Neural progenitor cell (in vitro differentiated cells): ENCODE results near the gene ZAR1L. TPM values are rescaled to one million over a fixed set of nuclear protein-coding genes. Genes with fewer than 3 reads are reported as not detected.

ENCODE experiments used
- DNase-seq: peaks from one replicate; pipeline ENCODE4 v3.0.0-alpha.2; 2016; ENCODE audit warnings: low spot score
- H2AFZ ChIP-seq: fragments of 200-600 bp; sonication (generic); replicated peaks from 2 replicates; pipeline ENCODE4 v1.6.1; 2016; ENCODE audit warnings: antibody characterized with exemption
- H3F3A ChIP-seq: fragments of 200-600 bp; sonication (generic); 2 replicates; pipeline ENCODE4 v1.6.1; 2016; ENCODE audit warnings: antibody characterized with exemption, low read depth
- H3K27ac ChIP-seq: fragments of 200-600 bp; sonication (generic); 2 replicates; pipeline ENCODE4 v1.5.1; 2016; ENCODE audit warnings: mild to moderate bottlenecking
- H3K27me3 ChIP-seq: fragments of 200-600 bp; sonication (generic); 2 replicates; pipeline ENCODE4 v1.6.1; 2016; ENCODE audit warnings: mild to moderate bottlenecking, moderate library complexity
- H3K36me3 ChIP-seq: fragments of 200-600 bp; sonication (generic); 2 replicates; pipeline ENCODE4 v1.5.1; 2016
- H3K4me1 ChIP-seq: fragments of 200-600 bp; sonication (generic); 2 replicates; pipeline ENCODE4 v1.6.1; 2016; ENCODE audit warnings: mixed run types
- H3K4me2 ChIP-seq: fragments of 200-600 bp; sonication (generic); 2 replicates; pipeline ENCODE4 v1.6.1; 2016
- H3K4me3 ChIP-seq: fragments of 200-600 bp; sonication (generic); 2 replicates; pipeline ENCODE4 v1.5.1; 2016
- H3K79me2 ChIP-seq: fragments of 200-600 bp; sonication (generic); 2 replicates; pipeline ENCODE4 v1.6.1; 2016; ENCODE audit warnings: low read depth
- H3K9ac ChIP-seq: fragments of 200-600 bp; sonication (generic); 2 replicates; pipeline ENCODE4 v1.6.1; 2016
- H3K9me3 ChIP-seq: fragments of 200-600 bp; sonication (generic); 2 replicates; pipeline ENCODE4 v1.5.1; 2016; ENCODE audit warnings: low read depth
- H4K20me1 ChIP-seq: fragments of 200-600 bp; sonication (generic); 2 replicates; pipeline ENCODE4 v1.6.1; 2016; ENCODE audit warnings: low read depth
- H3K27ac Mint-ChIP-seq: 3 replicates; pipeline ENCODE4 v1.8.0; 2021; ENCODE audit warnings: mixed read lengths
- H3K27me3 Mint-ChIP-seq: 2 replicates; pipeline ENCODE4 v1.8.0; 2022; ENCODE audit warnings: low read depth, mild to moderate bottlenecking, inconsistent platforms, moderate library complexity, mixed read lengths; ENCODE audit not compliant: insufficient read depth
- H3K36me3 Mint-ChIP-seq: 3 replicates; pipeline ENCODE4 v1.8.0; 2021; ENCODE audit warnings: mixed read lengths
- H3K4me1 Mint-ChIP-seq: 3 replicates; pipeline ENCODE4 v1.8.0; 2021; ENCODE audit warnings: mixed read lengths
- H3K4me3 Mint-ChIP-seq: 3 replicates; pipeline ENCODE4 v1.8.0; 2021; ENCODE audit warnings: mild to moderate bottlenecking, moderate library complexity, mixed read lengths
- H3K9me3 Mint-ChIP-seq: 3 replicates; pipeline ENCODE4 v1.8.0; 2020; ENCODE audit warnings: mixed read lengths
- EZH2 ChIP-seq: fragments of 200-600 bp; sonication (generic); IDR thresholded peaks from 2 replicates; pipeline ENCODE4 v1.6.1; 2017; ENCODE audit warnings: antibody characterized with exemption, mild to moderate bottlenecking, moderate library complexity
- EZH2phosphoT487 ChIP-seq: fragments of 200-600 bp; sonication (generic); IDR thresholded peaks from 2 replicates; pipeline ENCODE4 v1.6.1; 2017; ENCODE audit warnings: antibody characterized with exemption
- total RNA-seq: library from RNA; depleted of rRNA; stranded (reverse); fragments of >200 nt; gene quantifications from 2 replicates; pipeline ENCODE4 v1.2.3, GENCODE V29; 2015; ENCODE audit warnings: low replicate concordance
- TF ChIP-seq, protein P1 (sequence below): fragments of 200-600 bp; sonication (generic); IDR thresholded peaks from 2 replicates; pipeline ENCODE4 v1.5.1; 2017; ENCODE audit warnings: antibody characterized with exemption, mild to moderate bottlenecking

ZAR1L gene
- total RNA-seq, 1 donor from 2014 or later: 2.2 TPM

DNA sequence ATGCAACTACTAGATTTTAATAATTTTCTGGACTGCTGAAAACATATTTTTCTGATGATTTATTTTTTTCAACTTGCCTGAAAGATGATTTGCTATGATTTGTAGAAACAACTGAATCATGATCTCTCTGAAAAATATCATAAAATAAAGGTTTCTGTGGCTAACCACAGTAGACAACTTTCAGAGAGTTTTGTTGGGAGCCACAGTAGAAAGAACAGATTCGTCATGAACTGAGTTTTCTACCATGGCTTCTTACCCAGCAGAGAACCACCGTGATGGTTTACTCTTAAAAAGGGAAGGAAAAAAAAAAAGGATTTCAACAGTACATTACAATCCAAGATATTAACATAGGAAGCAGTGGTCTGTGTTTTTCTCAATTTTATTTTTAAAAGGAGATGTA is 18.0 kb downstream of the ZAR1L start:
- no peaks in the 10 kb centered on the region for H3K9me3 ChIP-seq

DNA sequence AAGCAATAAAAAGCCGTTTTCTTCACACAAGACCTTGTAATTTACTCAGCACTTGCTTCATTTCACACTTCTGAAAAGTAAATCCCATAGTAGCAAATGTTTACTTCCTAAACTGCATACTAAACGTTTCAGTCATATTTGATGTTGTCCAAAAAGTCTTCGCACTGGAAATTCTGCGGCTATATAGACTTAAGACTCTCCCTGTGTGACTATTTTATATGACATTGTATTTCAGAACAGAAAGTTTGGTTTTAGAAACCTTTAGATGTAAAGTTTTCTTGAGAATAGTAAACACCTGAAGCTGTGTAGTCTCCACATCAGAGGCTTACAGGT is 29.6 kb downstream of the ZAR1L start:
- Mint-ChIP-seq H3K36me3 (no peaks in the 10 kb centered on the region), H3K9me3 (no peaks in the 10 kb centered on the region), H3K27ac (peak overlapping the region; percentile 84), H3K27me3 (no peaks in the 10 kb centered on the region), H3K4me3 (no peak overlapping the region), H3K4me1 (peaks cover 18% of the 10 kb centered on the region)
- TF ChIP-seq, protein P1, sequence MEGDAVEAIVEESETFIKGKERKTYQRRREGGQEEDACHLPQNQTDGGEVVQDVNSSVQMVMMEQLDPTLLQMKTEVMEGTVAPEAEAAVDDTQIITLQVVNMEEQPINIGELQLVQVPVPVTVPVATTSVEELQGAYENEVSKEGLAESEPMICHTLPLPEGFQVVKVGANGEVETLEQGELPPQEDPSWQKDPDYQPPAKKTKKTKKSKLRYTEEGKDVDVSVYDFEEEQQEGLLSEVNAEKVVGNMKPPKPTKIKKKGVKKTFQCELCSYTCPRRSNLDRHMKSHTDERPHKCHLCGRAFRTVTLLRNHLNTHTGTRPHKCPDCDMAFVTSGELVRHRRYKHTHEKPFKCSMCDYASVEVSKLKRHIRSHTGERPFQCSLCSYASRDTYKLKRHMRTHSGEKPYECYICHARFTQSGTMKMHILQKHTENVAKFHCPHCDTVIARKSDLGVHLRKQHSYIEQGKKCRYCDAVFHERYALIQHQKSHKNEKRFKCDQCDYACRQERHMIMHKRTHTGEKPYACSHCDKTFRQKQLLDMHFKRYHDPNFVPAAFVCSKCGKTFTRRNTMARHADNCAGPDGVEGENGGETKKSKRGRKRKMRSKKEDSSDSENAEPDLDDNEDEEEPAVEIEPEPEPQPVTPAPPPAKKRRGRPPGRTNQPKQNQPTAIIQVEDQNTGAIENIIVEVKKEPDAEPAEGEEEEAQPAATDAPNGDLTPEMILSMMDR: no peak
- TF ChIP-seq EZH2: no peak
- no peak for TF ChIP-seq EZH2phosphoT487
- Histone ChIP-seq H3K27ac (peak overlapping the region; percentile 42), H3K36me3 (no peaks in the 10 kb centered on the region), H3K9me3 (no peaks in the 10 kb centered on the region), H3K27me3 (no peaks in the 10 kb centered on the region), H4K20me1 (no peaks in the 10 kb centered on the region), H3K4me2 (peak overlapping the region; percentile 42), H2AFZ (no peak overlapping the region), H3F3A (peaks cover 5% of the 10 kb centered on the region), H3K4me1 (peaks cover 38% of the 10 kb centered on the region), H3K9ac (no peak overlapping the region), H3K4me3 (no peak overlapping the region), H3K79me2 (no peaks in the 10 kb centered on the region)
- DNase-seq: no peak

More for the DNA sequence above, 18.0 kb downstream of the ZAR1L start:
- H3K4me3 ChIP-seq: no peak overlapping the region
- H3K4me3 Mint-ChIP-seq: no peak overlapping the region
- peaks cover 18% of the 10 kb centered on the region for H3K4me1 ChIP-seq
- H4K20me1 ChIP-seq: no peaks in the 10 kb centered on the region
- no peaks in the 10 kb centered on the region for H3K27me3 Mint-ChIP-seq
- H3K79me2 ChIP-seq: no peaks in the 10 kb centered on the region
- no peak for DNase-seq
- H3K27ac ChIP-seq: no peak overlapping the region
- H3K27ac Mint-ChIP-seq: no peak overlapping the region
- no peak overlapping the region for H3K9ac ChIP-seq
- H3K9me3 Mint-ChIP-seq: no peaks in the 10 kb centered on the region
- H3F3A ChIP-seq: no peaks in the 10 kb centered on the region
- TF ChIP-seq, protein P1: no peak
- TF ChIP-seq EZH2phosphoT487: no peak
- no peak for TF ChIP-seq EZH2
- no peaks in the 10 kb centered on the region for H3K36me3 ChIP-seq
- H3K4me1 Mint-ChIP-seq: peaks cover 6% of the 10 kb centered on the region
- no peaks in the 10 kb centered on the region for H3K36me3 Mint-ChIP-seq
- H3K4me2 ChIP-seq: no peak overlapping the region
- no peaks in the 10 kb centered on the region for H3K27me3 ChIP-seq
- H2AFZ ChIP-seq: no peak overlapping the region

DNA sequence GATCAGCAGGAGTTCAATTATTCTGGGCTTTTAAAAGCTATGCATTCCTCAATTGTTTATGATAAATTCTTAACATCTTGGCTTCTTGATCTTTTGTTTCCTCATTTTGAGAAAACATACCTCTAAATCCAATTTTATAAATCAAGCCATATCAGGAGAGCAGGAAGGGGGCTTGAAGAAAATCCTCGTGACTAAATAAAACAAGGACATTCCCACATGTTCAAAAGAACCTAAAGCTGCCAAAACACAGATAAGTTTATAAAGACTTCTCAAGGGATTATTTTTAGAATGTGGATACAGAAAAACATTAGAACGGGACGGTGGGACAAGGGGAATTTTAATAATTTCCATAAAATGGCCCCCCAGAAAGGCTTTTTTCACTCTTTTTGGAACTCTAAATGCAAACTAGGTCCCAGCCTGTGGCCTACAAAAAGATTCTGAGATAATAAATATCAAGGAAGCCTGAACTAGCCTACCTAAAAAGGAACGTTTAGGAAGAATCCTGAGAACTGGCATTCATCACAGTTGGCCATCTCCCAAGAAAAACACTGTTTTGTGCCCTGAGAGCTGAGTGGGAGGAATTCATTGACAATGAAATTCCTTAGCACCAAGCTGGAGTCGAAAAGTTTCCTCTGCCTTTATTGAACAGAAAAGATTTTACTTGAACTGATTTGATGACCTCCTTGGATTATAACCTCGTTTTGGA is 30.1 kb downstream of the ZAR1L start:
- peaks cover 5% of the 10 kb centered on the region for H3F3A ChIP-seq
- no peak overlapping the region for H3K4me3 ChIP-seq
- H3K4me1 Mint-ChIP-seq: peaks cover 18% of the 10 kb centered on the region
- H3K27me3 ChIP-seq: no peaks in the 10 kb centered on the region
- no peaks in the 10 kb centered on the region for H3K27me3 Mint-ChIP-seq
- H3K79me2 ChIP-seq: no peaks in the 10 kb centered on the region
- peak overlapping the region; percentile 42 for H3K4me2 ChIP-seq
- no peaks in the 10 kb centered on the region for H4K20me1 ChIP-seq
- H3K36me3 ChIP-seq: no peaks in the 10 kb centered on the region
- no peaks in the 10 kb centered on the region for H3K36me3 Mint-ChIP-seq
- no peak overlapping the region for H3K4me3 Mint-ChIP-seq
- DNase-seq: peak; percentile 44
- no peaks in the 10 kb centered on the region for H3K9me3 ChIP-seq
- no peak overlapping the region for H2AFZ ChIP-seq
- peaks cover 34% of the 10 kb centered on the region for H3K4me1 ChIP-seq
- H3K27ac ChIP-seq: peak overlapping the region; percentile 42
- peak overlapping the region; percentile 84 for H3K27ac Mint-ChIP-seq
- H3K9ac ChIP-seq: no peak overlapping the region
- H3K9me3 Mint-ChIP-seq: no peaks in the 10 kb centered on the region
- TF ChIP-seq EZH2phosphoT487 (no peak), EZH2 (no peak)
- TF ChIP-seq, protein P1: no peak
